GM19397 (cell line): Measurements from ENCODE around the gene CHN2.

Experiments
- ATAC-seq: cut with Tn5 transposase; IDR thresholded peaks from one replicate; pipeline ENCODE4 v1.9.1; 2021; ENCODE audit warnings: mild to moderate bottlenecking, moderate library complexity; ENCODE audit not compliant: unreplicated experiment

The CHN2 gene

GRCh38 chr7:29421010-29421956 lies 226.7 kb downstream of the CHN2 start:
- no peak for ATAC-seq

DNA sequence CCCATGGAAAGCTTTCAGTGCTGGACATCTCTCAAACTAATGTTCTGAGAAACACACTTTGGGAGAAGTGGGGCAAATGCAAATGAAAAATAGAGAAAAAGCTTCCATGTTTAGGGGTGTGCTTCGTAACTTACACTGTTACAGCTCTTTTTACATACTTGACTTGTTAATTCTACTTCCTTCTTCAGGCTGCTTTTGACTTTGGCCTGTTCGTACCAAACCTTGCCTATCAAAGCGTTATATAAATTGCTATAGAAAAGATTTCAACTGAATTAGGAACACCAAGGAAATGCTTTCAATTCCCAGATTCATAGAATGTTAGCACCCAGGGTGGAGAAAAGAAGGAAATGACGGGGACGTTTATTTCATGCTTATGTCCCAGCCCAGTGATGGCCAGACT lies 228.3 kb downstream of the CHN2 start:
- no peak for ATAC-seq

DNA sequence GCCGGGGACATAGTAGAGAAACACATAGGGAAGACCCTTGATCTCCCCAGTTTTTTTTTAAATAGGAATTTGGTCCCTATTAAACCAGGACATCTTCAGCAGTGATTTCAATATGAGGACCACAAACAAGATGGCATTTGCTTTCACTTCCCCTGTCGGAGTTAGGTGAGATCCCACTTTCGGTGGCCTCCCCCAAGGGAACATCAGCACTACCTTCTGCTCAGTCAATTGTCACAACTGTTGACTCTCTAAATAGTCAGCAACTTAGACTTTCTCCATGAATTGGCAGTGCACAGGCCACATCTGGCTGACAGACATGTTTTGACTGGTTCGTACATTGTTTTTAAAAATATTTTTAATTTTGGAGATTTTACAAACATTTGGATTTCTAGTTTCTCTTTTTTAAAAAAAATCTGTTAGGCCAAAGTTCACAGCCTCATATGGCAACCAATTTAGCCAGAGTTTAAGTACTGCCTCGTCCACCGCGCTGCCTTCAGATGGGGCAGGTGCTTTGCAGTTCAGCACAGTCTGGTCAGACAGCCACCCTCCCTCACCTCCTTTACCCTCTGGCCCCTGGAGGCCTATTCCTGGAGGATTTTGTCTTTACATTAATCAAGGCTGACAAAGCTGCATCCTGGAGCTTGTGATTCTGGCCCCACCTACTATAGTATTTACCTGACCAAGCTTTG lies 229.9 kb downstream of the CHN2 start:
- ATAC-seq = peak; percentile 37

GRCh38 chr7:29424984-29425309 lies 230.4 kb downstream of the CHN2 start:
- no peak for ATAC-seq

- no peak for ATAC-seq
Observed at GRCh38 chr7:29426587-29426986, 232.0 kb downstream of the CHN2 start.

GRCh38 chr7:29429401-29429800 lies 234.8 kb downstream of the CHN2 start:
- no peak for ATAC-seq

GRCh38 chr7:29430279-29430949 lies 235.8 kb downstream of the CHN2 start:
- ATAC-seq = no peak

DNA sequence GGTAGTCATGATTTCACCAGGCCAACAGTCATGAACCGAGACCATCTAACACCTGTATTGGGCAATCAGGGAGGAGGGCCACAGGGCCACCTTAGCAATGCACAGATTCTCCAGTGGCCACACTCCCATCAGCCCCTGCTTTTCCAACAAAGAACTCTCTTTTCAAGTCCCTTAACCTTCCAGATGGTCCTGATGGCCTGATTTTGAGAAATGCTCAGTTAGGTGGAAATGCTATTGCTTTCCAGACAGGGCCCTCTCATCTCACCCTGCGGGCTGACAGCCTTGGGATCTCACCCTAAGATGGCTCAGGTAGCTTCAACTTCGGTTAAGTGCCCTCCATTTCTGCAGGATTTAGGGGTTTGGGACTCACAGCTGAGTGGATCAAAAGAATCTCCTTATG lies 237.1 kb downstream of the CHN2 start:
- no peak for ATAC-seq

- ATAC-seq = no peak
Observed at GRCh38 chr7:29432721-29433120, 238.1 kb downstream of the CHN2 start.

DNA sequence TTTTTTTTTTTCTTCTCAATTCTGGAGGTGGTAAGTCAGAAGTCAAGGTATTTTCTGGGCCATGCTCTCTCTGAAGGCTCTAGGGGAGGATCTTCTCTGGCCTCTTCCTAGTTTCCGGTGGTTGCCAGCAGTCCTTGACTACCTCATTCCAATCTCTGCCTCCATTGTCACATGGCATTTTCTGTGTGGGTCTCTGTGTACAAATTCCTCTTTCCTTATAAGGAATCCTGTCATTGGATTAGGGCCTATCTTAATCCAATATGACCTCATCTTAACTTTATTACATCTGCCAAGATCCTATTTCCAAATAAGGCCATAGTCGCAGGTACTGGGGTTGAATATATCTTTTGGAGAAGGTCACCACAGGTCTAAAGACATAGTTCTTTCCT lies 239.8 kb downstream of the CHN2 start:
- no peak for ATAC-seq

DNA sequence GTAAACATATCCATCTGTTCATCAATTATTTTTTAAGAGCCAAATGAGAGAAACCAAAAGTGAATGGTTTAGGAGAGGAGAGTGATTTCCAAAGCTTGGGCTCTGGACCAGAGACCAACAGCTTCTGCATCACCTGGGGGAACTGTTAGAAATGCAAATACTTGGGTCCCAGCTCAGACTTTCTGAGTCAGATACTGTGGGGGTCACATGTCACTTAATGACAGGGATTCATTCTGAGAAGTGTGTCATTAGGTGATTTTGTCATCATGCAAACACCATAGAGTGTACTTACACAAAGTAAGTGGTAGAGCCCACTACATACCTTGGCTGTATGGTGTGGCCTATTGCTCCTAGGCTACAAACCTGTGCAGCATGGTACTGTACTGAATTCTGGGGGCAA lies 240.6 kb downstream of the CHN2 start:
- ATAC-seq = peak; percentile 43

- no peak for ATAC-seq
Observed at GRCh38 chr7:29435902-29436301, 241.3 kb downstream of the CHN2 start.

- no peak for ATAC-seq
Observed at GRCh38 chr7:29442146-29442545, 247.6 kb downstream of the CHN2 start.

- no peak for ATAC-seq
Observed at GRCh38 chr7:29443552-29443951, 249.0 kb downstream of the CHN2 start.

DNA sequence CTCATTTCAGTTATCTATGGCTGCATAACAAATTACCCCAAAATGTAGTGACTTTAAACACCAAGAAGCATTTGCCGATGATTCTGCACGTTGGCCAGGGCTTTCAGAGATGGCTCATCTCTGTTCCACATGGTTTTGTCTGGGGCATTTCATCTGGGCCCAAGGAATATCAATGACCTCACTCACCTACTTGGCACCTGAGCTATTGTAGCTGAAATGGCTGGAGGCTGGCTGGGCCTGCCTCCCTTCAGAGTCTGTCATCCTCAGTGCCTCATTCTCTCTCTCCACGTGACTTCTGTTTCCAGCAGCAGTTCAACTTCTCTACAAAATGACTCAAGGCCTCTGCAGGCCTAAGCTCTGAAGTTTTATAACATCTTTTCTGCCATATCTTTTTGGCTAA lies 249.7 kb downstream of the CHN2 start:
- no peak for ATAC-seq

DNA sequence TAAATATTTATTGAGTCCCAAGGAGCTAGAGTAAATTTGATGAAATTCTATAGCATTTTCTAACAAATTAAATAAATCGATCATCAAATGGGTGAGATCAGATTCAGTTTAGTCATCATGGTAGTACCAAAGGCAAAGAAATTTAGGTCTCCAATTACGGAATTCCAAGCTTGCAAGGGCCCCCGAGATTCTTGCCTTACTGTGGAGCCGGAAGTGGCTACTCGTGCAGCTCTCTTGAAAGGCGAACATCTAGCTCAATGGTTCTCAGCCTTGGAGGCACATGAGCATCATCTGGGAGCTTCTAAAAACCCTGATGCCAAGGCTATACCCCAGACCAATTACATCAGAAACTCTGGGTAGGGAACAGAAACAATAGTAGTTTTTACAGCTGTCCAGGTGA lies 251.2 kb downstream of the CHN2 start:
- ATAC-seq = no peak

DNA sequence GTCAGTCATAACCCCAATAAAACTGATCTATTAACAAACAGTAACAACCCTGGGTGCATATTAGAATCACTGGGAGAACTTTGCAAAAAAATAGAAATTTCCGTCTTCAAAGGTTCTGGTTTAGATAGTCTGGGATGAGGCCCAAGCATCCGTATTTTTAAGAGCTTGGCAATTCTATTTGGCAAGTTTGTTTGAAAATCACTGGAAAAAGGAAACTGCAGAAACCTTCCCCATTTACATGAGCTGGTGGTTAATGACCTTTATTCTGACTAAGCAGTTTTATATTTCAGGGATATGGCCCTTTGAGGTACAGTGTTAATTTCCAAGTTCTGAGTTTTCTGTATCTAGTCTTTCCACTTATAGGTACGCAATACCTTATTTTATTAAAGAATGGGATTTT lies 253.3 kb downstream of the CHN2 start:
- ATAC-seq = no peak

- ATAC-seq = no peak
Observed at GRCh38 chr7:29449569-29450260, 255.1 kb downstream of the CHN2 start.

DNA sequence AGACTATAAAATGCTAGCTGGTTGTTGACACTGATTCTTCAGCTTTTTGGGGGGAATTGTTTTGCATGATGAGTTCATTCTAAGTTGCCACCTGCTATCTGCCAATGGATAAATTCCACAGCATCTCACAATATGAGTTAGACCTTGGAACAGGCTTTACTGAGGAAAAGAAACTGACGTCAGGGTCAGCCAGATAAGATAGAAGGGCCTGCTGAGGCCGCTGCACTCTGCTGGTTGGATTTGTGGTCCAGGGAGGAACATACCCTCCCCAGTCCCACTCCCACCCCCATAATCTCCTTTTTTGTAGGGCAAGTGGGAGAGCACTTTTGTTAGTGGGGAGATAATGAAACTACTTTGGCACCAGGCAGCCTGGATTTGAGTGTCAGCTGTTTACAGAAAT lies 258.4 kb downstream of the CHN2 start:
- no peak for ATAC-seq

GRCh38 chr7:29454464-29454863 lies 259.9 kb downstream of the CHN2 start:
- ATAC-seq = no peak

GRCh38 chr7:29454899-29455451 lies 260.4 kb downstream of the CHN2 start:
- no peak for ATAC-seq
